BLaER1 (cell line): ENCODE data around the gene RALA.

Experiments
- H3K27ac ChIP-seq: shearing (Covaris generic); formaldehyde crosslinking; 2 replicates; pipeline ENCODE4 v1.8.1; 2022
- H3K27me3 ChIP-seq: shearing (Covaris generic); formaldehyde crosslinking; 2 replicates; pipeline ENCODE4 v1.8.1; 2022
- H3K36me3 ChIP-seq: shearing (Covaris generic); formaldehyde crosslinking; 2 replicates; pipeline ENCODE4 v1.8.1; 2022
- H3K4me1 ChIP-seq: shearing (Covaris generic); formaldehyde crosslinking; 2 replicates; pipeline ENCODE4 v1.8.1; 2022
- H3K4me2 ChIP-seq: shearing (Covaris generic); formaldehyde crosslinking; 2 replicates; pipeline ENCODE4 v1.8.1; 2022
- H3K4me3 ChIP-seq: shearing (Covaris generic); formaldehyde crosslinking; 2 replicates; pipeline ENCODE4 v1.8.1; 2022
- H3K9ac ChIP-seq: shearing (Covaris generic); formaldehyde crosslinking; 2 replicates; pipeline ENCODE4 v1.8.1; 2022
- H3K9me3 ChIP-seq: shearing (Covaris generic); formaldehyde crosslinking; 2 replicates; pipeline ENCODE4 v1.8.1; 2022
- H4K20me1 ChIP-seq: shearing (Covaris generic); formaldehyde crosslinking; 2 replicates; pipeline ENCODE4 v1.8.1; 2022
- Cebpa-rat ChIP-seq: shearing (Covaris generic); IDR thresholded peaks from 2 replicates; pipeline ENCODE4 v1.8.1; 2022

Gene RALA

GRCh38 chr7:39753823-39754325, 130.5 kb downstream of the RALA start:
- Histone ChIP-seq H3K36me3 (peaks cover 36% of the 10 kb centered on the region), H4K20me1 (no peaks in the 10 kb centered on the region; the same call in 1 of the 2 replicates), H3K9me3 (peaks cover 31% of the 10 kb centered on the region), H3K9ac (no peak overlapping the region), H3K27me3 (no peaks in the 10 kb centered on the region), H3K4me3 (no peak overlapping the region), H3K4me2 (no peak overlapping the region), H3K27ac (no peak overlapping the region), H3K4me1 (no peaks in the 10 kb centered on the region)
- no peak for TF ChIP-seq Cebpa-rat

- no peaks in the 10 kb centered on the region for H3K27me3 ChIP-seq
- no peaks in the 10 kb centered on the region; the same call in 1 of the 2 replicates for H4K20me1 ChIP-seq
- H3K9ac ChIP-seq = no peak overlapping the region
- H3K27ac ChIP-seq = no peak overlapping the region
- no peak for TF ChIP-seq Cebpa-rat
- no peak overlapping the region for H3K4me2 ChIP-seq
- no peaks in the 10 kb centered on the region for H3K4me1 ChIP-seq
- H3K9me3 ChIP-seq = peaks cover 31% of the 10 kb centered on the region
- H3K36me3 ChIP-seq = peaks cover 39% of the 10 kb centered on the region
- no peak overlapping the region for H3K4me3 ChIP-seq
Observed at GRCh38 chr7:39754326-39755120, 131.2 kb downstream of the RALA start.

GRCh38 chr7:39757604-39758003, 134.2 kb downstream of the RALA start:
- H3K27me3 ChIP-seq = no peaks in the 10 kb centered on the region
- H3K9me3 ChIP-seq = peaks cover 27% of the 10 kb centered on the region
- TF ChIP-seq Cebpa-rat = no peak
- no peak overlapping the region for H3K4me2 ChIP-seq
- no peak overlapping the region for H3K9ac ChIP-seq
- H4K20me1 ChIP-seq = peaks cover 8% of the 10 kb centered on the region; the same call in 1 of the 2 replicates
- H3K4me3 ChIP-seq = no peak overlapping the region
- H3K36me3 ChIP-seq = peaks cover 32% of the 10 kb centered on the region
- no peak overlapping the region for H3K27ac ChIP-seq
- H3K4me1 ChIP-seq = peaks cover 3% of the 10 kb centered on the region
